Subcutaneous abdominal adipose tissue (tissue), 5 donors: ENCODE results near the gene C22orf39.

Source experiments
- H3K27ac ChIP-seq: one replicate; pipeline ENCODE4 v1.7.0; 2013; ENCODE audit warnings: low read depth, mild to moderate bottlenecking, inconsistent platforms, low read length, moderate library complexity
- H3K27me3 ChIP-seq, 5 donors: one replicate each; pipeline ENCODE4 v1.7.0; 2013; ENCODE audit warnings: low read length in 5 of 5, inconsistent platforms in 1 of 5; ENCODE audit not compliant: control insufficient read depth in 5 of 5, insufficient read depth in 4 of 5
- H3K36me3 ChIP-seq, 5 donors: one replicate each; pipeline ENCODE4 v1.7.0; 2013; ENCODE audit warnings: low read length in 5 of 5; ENCODE audit not compliant: control insufficient read depth in 5 of 5, insufficient read depth in 5 of 5
- H3K4me1 ChIP-seq, 5 donors: one replicate each; pipeline ENCODE4 v1.7.0; 2013; ENCODE audit warnings: low read length in 5 of 5, mild to moderate bottlenecking in 3 of 5, moderate library complexity in 1 of 5; ENCODE audit not compliant: control insufficient read depth in 5 of 5, insufficient read depth in 5 of 5
- H3K4me3 ChIP-seq, 5 donors: one replicate each; pipeline ENCODE4 v1.7.0; 2013; ENCODE audit warnings: low read length in 5 of 5, low read depth in 1 of 5
- H3K9ac ChIP-seq, 5 donors: one replicate each; pipeline ENCODE4 v1.7.0; 2013; ENCODE audit warnings: low read length in 5 of 5, mild to moderate bottlenecking in 4 of 5, moderate library complexity in 3 of 5
- H3K9me3 ChIP-seq, 5 donors: one replicate each; pipeline ENCODE4 v1.7.0; 2013; ENCODE audit warnings: low read length in 5 of 5; ENCODE audit not compliant: control insufficient read depth in 5 of 5
- donor health status: healthy.
- donor health status: healthy.
- donor health status: healthy.
- donor health status: healthy.
- donor health status: healthy.

C22orf39 gene

GRCh38 chr22:19466848-19467752 is 19.6 kb upstream of the C22orf39 start:
- Histone ChIP-seq H3K27ac (no peak overlapping the region), H3K9ac (no peak overlapping the region), H3K36me3 (peaks cover 5 to 91% (median 89%) of the 10 kb centered on the region in 5 donors), H3K4me1 (no peaks in the 10 kb centered on the region), H3K4me3 (no peak overlapping the region), H3K27me3 (no peaks in the 10 kb centered on the region), H3K9me3 (no peaks in the 10 kb centered on the region)

DNA sequence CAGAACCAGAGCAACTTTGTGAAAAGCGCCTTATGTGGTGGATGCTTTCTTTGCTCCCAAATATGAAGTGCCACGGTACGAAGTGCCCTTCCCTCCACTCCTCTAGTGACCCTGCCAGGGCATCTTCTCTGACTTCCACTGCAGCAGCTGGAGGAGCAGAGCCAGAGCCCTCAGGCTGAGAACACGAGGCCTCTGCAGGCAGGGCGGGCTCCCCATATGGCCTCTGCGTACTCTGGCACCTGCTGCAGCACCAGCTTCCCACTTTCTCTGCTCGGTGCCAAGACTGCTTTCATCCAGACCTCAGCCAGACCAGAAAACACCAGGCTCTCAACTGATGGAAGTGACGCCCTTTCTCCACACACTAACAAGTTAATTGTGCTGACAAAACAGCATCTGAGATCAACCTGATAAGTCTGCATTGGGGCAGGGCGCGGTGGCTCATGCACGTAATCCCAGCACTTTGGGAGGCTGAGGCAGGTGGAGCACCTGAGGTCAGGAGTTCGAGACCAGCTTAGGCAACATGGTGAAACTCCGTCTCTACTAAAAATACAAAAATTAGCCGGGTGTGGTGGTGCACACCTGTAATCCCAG is 18.7 kb upstream of the C22orf39 start:
- Histone ChIP-seq H3K9ac (no peak overlapping the region), H3K27ac (no peak overlapping the region), H3K4me1 (no peaks in the 10 kb centered on the region), H3K36me3 (peaks cover 5 to 87% (median 80%) of the 10 kb centered on the region in 5 donors), H3K27me3 (no peaks in the 10 kb centered on the region), H3K9me3 (no peaks in the 10 kb centered on the region), H3K4me3 (no peak overlapping the region)

GRCh38 chr22:19464975-19465374 is 17.5 kb upstream of the C22orf39 start:
- no peaks in the 10 kb centered on the region for H3K9me3 ChIP-seq
- no peaks in the 10 kb centered on the region for H3K4me1 ChIP-seq
- peaks cover 5 to 83% (median 70%) of the 10 kb centered on the region in 5 donors for H3K36me3 ChIP-seq
- no peak overlapping the region for H3K9ac ChIP-seq
- H3K27me3 ChIP-seq: no peaks in the 10 kb centered on the region
- H3K27ac ChIP-seq: no peak overlapping the region
- no peak overlapping the region for H3K4me3 ChIP-seq

DNA sequence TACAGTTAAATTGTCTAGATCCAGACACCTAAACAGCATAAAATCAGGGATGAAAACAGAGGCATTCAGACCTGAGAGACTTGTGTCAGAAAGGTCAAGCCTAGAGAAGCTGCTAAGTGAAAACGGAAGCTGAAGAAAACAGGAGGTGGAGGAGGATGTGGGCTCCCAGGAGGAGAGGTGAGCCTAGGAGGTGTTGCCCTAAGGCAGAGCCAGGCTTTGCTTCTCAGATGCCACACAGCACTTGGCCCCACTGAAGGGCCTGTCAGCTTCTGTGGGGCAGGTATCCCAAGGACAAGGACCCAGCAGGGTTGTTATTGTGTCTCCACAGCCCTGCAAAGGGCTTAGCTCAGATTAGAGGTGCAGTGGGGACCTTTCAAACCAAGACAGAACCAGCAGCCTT is 17.0 kb upstream of the C22orf39 start:
- H3K36me3 ChIP-seq: peaks cover 5 to 79% (median 66%) of the 10 kb centered on the region in 5 donors

GRCh38 chr22:19463491-19464469 is 16.3 kb upstream of the C22orf39 start:
- no peaks in the 10 kb centered on the region for H3K27me3 ChIP-seq
- H3K4me1 ChIP-seq: no peaks in the 10 kb centered on the region
- H3K9ac ChIP-seq: peak overlapping the region in 1 of 5 donors; percentile 2
- peaks cover 8 to 75% (median 60%) of the 10 kb centered on the region in 5 donors for H3K36me3 ChIP-seq
- peak overlapping the region; percentile 8 for H3K27ac ChIP-seq
- H3K4me3 ChIP-seq: no peak overlapping the region
- no peaks in the 10 kb centered on the region for H3K9me3 ChIP-seq

More for the DNA sequence above, 17.0 kb upstream of the C22orf39 start:
- no peaks in the 10 kb centered on the region for H3K9me3 ChIP-seq
- no peak overlapping the region for H3K4me3 ChIP-seq
- no peak overlapping the region for H3K27ac ChIP-seq
- H3K27me3 ChIP-seq: no peaks in the 10 kb centered on the region
- no peak overlapping the region for H3K9ac ChIP-seq
- no peaks in the 10 kb centered on the region for H3K4me1 ChIP-seq

DNA sequence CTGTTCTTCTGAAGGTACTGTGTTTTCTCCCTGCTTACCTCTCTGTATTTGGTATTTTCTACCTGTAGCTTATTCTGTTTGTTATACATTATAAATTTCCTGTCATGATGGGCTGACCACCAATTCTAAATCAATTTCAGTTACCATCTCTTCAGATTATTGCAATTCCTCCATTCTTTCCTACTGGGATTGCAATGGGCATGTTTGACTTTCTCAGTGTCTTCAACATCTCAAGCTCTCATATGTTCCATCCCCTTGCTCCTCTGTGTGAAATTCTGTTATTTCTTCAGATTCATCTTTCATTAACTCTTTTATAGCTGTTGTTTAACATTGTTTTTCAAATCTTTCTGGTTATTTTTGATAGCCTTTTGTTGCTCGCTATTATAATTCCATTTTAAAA is 15.5 kb upstream of the C22orf39 start:
- Histone ChIP-seq H3K4me1 (no peaks in the 10 kb centered on the region), H3K27me3 (no peaks in the 10 kb centered on the region), H3K27ac (no peak overlapping the region), H3K4me3 (no peak overlapping the region), H3K9me3 (no peaks in the 10 kb centered on the region), H3K9ac (no peak overlapping the region), H3K36me3 (peaks cover 10 to 70% (median 58%) of the 10 kb centered on the region in 5 donors)

DNA sequence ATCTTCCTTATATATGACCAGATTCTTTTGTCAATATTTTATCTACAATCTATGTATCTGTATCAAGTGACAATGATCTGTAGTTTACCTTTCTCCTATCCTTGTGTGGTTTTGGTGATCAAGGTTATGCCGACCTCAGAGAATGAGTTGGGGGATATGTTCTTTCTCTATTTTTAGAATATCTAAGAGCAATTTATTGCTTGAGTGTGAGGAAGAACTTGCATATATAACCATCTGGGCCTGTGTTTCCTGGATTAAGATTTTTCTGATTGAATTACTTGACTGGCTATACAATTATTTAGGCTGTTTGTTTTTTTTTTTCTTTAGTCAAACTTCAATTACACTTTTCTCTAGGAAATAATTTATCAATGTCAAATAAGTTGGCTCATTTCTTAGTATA is 14.0 kb upstream of the C22orf39 start:
- no peaks in the 10 kb centered on the region for H3K4me1 ChIP-seq
- no peaks in the 10 kb centered on the region for H3K27me3 ChIP-seq
- peaks cover 10 to 69% (median 56%) of the 10 kb centered on the region in 5 donors for H3K36me3 ChIP-seq
- H3K9ac ChIP-seq: no peak overlapping the region
- no peaks in the 10 kb centered on the region for H3K9me3 ChIP-seq
- H3K27ac ChIP-seq: no peak overlapping the region
- H3K4me3 ChIP-seq: no peak overlapping the region

DNA sequence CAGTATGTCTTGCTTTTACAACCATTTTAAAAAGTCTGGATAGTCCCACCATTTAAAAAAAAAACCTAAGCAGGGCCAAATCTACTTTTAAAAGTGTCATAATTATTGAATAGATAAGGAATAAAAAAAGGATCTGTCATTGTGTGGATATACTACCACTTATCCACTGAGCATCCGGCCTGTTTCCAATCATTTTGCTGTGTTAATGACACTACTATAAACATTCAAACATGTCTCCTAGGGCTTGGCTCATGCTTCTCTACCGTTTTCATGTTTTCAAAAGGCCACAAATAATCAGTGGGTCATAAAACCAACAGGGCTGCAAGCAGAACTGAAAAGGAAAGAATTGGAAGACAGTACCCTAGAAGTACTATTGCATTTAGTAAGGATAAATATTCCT is 12.5 kb upstream of the C22orf39 start:
- Histone ChIP-seq H3K27me3 (no peaks in the 10 kb centered on the region), H3K9me3 (no peaks in the 10 kb centered on the region), H3K4me1 (no peaks in the 10 kb centered on the region), H3K4me3 (no peak overlapping the region), H3K9ac (no peak overlapping the region), H3K36me3 (peaks cover 8 to 69% (median 56%) of the 10 kb centered on the region in 5 donors), H3K27ac (no peak overlapping the region)

GRCh38 chr22:19457828-19458428 is 10.4 kb upstream of the C22orf39 start:
- no peak overlapping the region for H3K9ac ChIP-seq
- H3K36me3 ChIP-seq: peaks cover 7 to 72% (median 64%) of the 10 kb centered on the region in 5 donors
- no peak overlapping the region for H3K4me3 ChIP-seq
- H3K27me3 ChIP-seq: no peaks in the 10 kb centered on the region
- H3K27ac ChIP-seq: no peak overlapping the region
- no peaks in the 10 kb centered on the region for H3K9me3 ChIP-seq
- H3K4me1 ChIP-seq: no peaks in the 10 kb centered on the region
